PC-3 (cell line): ENCODE data around the gene CBX5. TPM values are rescaled to one million over a fixed set of nuclear protein-coding genes. Genes with fewer than 3 reads are reported as not detected.

Experiments
- ATAC-seq: fragments of 200-7000 bp; cut with Tn5 transposase; 2 replicates; pipeline ENCODE4 v1.9.1; 2020; ENCODE audit warnings: mild to moderate bottlenecking, moderate library complexity
- BruUV-seq: library from RNA; stranded (reverse); fragments of 400-500 nt; replicated peaks from 2 replicates; lab custom pipeline; 2021; lab: Mats Ljungman, UMichigan
- CTCF ChIA-PET: fragments of 300-600 bp; sonication (Branson Sonifier 250); formaldehyde crosslinking; loops from one replicate; lab custom pipeline; 2022; ENCODE audit warnings: antibody characterized with exemption; lab: Charles Lee
- POLR2A ChIA-PET: fragments of 300-600 bp; sonication (Branson Sonifier 250); formaldehyde crosslinking; loops from one replicate; lab custom pipeline; 2022; ENCODE audit warnings: antibody characterized with exemption; ENCODE audit not compliant: unreplicated experiment; lab: Charles Lee
- DNase-seq: peaks from one replicate; pipeline ENCODE4 v3.0.0-alpha.2; 2015
- H2AFZ ChIP-seq: fragments of 300-600 bp; sonication (generic); 2 replicates; pipeline ENCODE4 v1.6.0; 2016; ENCODE audit warnings: antibody characterized with exemption, low read length
- H3F3A ChIP-seq: fragments of 300-600 bp; sonication (generic); one replicate; pipeline ENCODE4 v1.6.0; 2017; ENCODE audit warnings: antibody characterized with exemption, low read length, control low read depth, mild to moderate bottlenecking; ENCODE audit not compliant: unreplicated experiment
- H3K27ac ChIP-seq: fragments of 300-600 bp; sonication (generic); 2 replicates; pipeline ENCODE4 v1.5.1; 2016; ENCODE audit warnings: mild to moderate bottlenecking, low read length
- H3K27me3 ChIP-seq: fragments of 300-600 bp; sonication (generic); 2 replicates; pipeline ENCODE4 v1.6.1; 2016; ENCODE audit warnings: low read length, mixed read lengths
- H3K36me3 ChIP-seq: fragments of 300-600 bp; sonication (generic); 2 replicates; pipeline ENCODE4 v1.6.1; 2016; ENCODE audit warnings: low read depth, mixed run types, low read length, mixed read lengths
- H3K4me1 ChIP-seq: fragments of 300-600 bp; sonication (generic); 2 replicates; pipeline ENCODE4 v1.5.1; 2016; ENCODE audit warnings: low read length; ENCODE audit not compliant: insufficient read depth
- H3K4me2 ChIP-seq: fragments of 300-600 bp; sonication (generic); 2 replicates; pipeline ENCODE4 v1.6.0; 2016; ENCODE audit warnings: low read length
- H3K4me3 ChIP-seq: fragments of 300-600 bp; sonication (generic); 2 replicates; pipeline ENCODE4 v1.5.1; 2016; ENCODE audit warnings: mild to moderate bottlenecking, low read length, mixed read lengths
- H3K79me2 ChIP-seq: fragments of 300-600 bp; sonication (generic); 2 replicates; pipeline ENCODE4 v1.6.1; 2017; ENCODE audit warnings: low read length, mixed read lengths
- H3K9ac ChIP-seq: fragments of 300-600 bp; sonication (generic); 2 replicates; pipeline ENCODE4 v1.6.0; 2016; ENCODE audit warnings: mild to moderate bottlenecking, low read length
- H3K9me2 ChIP-seq: fragments of 300-600 bp; sonication (generic); replicated peaks from 2 replicates; pipeline ENCODE4 v1.6.1; 2016; ENCODE audit warnings: mixed run types, low read length, mixed read lengths
- H3K9me3 ChIP-seq: fragments of 300-600 bp; sonication (generic); 2 replicates; pipeline ENCODE4 v1.6.1; 2016; ENCODE audit warnings: low read length, mixed read lengths
- H4K20me1 ChIP-seq: fragments of 300-600 bp; sonication (generic); 2 replicates; pipeline ENCODE4 v1.6.1; 2016; ENCODE audit warnings: low read length, mixed read lengths
- EZH2 ChIP-seq: fragments of 300-600 bp; sonication (generic); IDR thresholded peaks from one replicate; pipeline ENCODE4 v1.6.1; 2017; ENCODE audit warnings: antibody characterized with exemption, mild to moderate bottlenecking, low read length; ENCODE audit not compliant: unreplicated experiment
- EZH2phosphoT487 ChIP-seq: fragments of 300-600 bp; sonication (generic); IDR thresholded peaks from 2 replicates; pipeline ENCODE4 v1.6.1; 2018; ENCODE audit warnings: mild to moderate bottlenecking, antibody characterized with exemption, low read length, borderline replicate concordance
- intact Hi-C: fragments of 100-400 bp; cut with micrococcal nuclease; formaldehyde crosslinking; loops from 2 replicates; pipeline ENCODE4 v1.9.0; 2023
- total RNA-seq: library from RNA; depleted of rRNA; stranded (reverse); fragments of >200 nt; gene quantifications from 2 replicates; pipeline ENCODE4 v1.2.3, GENCODE V29; 2014
- TF ChIP-seq, protein P1 (sequence below): fragments of 300-600 bp; sonication (generic); conservative IDR thresholded peaks from 2 replicates; pipeline ENCODE4 v1.5.1; 2017; ENCODE audit warnings: antibody characterized with exemption, low read depth, mild to moderate bottlenecking, low read length

The CBX5 gene
- total RNA-seq, 1 experiment from 2014 or later = 14.9 TPM

DNA sequence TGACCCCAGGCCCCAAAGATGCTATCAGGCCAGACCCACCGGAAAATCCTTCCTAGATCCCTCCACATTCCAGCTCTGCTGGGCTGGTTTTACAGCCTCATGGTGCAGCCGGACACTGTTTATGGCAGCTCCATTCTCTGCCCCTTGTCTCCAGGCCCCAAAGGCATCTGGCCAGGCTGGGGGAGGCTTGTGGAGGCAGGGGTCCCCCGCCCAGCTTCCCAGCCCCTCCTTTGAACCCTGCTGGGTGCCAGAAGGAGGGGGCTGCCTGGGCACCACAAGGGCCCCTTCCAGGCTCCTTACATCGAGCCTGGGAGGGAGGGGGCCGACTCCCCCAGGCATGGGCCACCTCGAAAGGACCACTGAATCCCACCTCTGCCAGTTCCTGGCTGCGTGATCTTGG is 71.3 kb downstream of the CBX5 start:
- Histone ChIP-seq H3K4me3 (no peak overlapping the region), H3K9me2 (no peaks in the 10 kb centered on the region), H3F3A (peaks cover 4% of the 10 kb centered on the region), H3K9me3 (no peaks in the 10 kb centered on the region), H3K9ac (no peak overlapping the region), H3K79me2 (no peaks in the 10 kb centered on the region), H2AFZ (no peak overlapping the region), H3K36me3 (no peaks in the 10 kb centered on the region), H3K27ac (no peak overlapping the region), H4K20me1 (no peaks in the 10 kb centered on the region), H3K4me1 (no peaks in the 10 kb centered on the region), H3K27me3 (no peaks in the 10 kb centered on the region), H3K4me2 (no peak overlapping the region)
- intact Hi-C loops = no loop called here
- ChIA-PET POLR2A (no interaction called here), CTCF (interaction anchor here (0.5 to 2.4 kb wide), 4 partner anchors 176 to 258 kb away, joined by 3 to 10 read pairs (median 5); partner anchors contain the start of gene HOXC5)
- BruUV-seq = no TSS peak
- ATAC-seq (no peak), DNase-seq (no peak)
- TF ChIP-seq, protein P1, sequence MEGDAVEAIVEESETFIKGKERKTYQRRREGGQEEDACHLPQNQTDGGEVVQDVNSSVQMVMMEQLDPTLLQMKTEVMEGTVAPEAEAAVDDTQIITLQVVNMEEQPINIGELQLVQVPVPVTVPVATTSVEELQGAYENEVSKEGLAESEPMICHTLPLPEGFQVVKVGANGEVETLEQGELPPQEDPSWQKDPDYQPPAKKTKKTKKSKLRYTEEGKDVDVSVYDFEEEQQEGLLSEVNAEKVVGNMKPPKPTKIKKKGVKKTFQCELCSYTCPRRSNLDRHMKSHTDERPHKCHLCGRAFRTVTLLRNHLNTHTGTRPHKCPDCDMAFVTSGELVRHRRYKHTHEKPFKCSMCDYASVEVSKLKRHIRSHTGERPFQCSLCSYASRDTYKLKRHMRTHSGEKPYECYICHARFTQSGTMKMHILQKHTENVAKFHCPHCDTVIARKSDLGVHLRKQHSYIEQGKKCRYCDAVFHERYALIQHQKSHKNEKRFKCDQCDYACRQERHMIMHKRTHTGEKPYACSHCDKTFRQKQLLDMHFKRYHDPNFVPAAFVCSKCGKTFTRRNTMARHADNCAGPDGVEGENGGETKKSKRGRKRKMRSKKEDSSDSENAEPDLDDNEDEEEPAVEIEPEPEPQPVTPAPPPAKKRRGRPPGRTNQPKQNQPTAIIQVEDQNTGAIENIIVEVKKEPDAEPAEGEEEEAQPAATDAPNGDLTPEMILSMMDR = no peak
- TF ChIP-seq EZH2 = no peak
- no peak for TF ChIP-seq EZH2phosphoT487

DNA sequence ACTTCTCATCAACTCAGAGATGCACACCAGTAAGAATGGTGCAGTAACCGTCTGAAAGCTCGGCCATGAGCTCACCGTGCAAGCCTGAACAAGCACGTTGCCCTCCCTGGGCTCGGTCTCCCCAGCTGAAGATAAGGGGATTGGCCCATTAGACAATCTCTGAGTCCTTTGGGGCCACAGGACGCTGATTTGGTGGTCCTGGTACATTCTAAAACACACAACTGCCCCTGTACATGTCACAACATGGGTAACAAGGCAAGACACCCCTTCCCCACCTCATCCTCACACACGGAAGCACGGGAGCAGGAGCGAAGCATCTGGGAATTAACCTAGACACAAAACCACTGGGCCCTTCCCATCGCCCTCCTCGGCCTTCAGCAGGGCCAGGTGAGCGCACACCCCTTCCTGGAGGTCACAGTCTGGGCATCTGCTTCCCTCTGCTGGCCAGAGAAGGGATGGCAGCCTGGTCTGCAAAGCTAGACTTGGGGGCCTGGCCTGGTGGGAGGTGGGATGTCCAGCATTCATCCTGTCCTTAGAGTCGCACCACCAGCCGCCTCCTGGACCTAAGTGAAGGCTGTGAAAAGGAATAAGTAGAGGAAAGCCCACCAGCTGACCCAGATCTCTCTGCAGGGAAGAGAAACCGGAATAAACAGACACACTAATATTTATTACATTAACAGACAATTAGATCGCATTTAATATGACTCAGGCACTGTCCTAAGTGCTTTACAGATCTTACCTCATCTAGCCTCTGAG is 72.2 kb downstream of the CBX5 start:
- intact Hi-C loops = no loop called here
- Histone ChIP-seq H3K27me3 (no peaks in the 10 kb centered on the region), H3K4me3 (no peak overlapping the region), H3K36me3 (no peaks in the 10 kb centered on the region), H3K9me2 (no peaks in the 10 kb centered on the region), H3K9ac (no peak overlapping the region), H3K27ac (no peak overlapping the region), H2AFZ (peak overlapping the region; percentile 19; the same call in 1 of the 2 replicates), H3K79me2 (no peaks in the 10 kb centered on the region), H3F3A (peaks cover 4% of the 10 kb centered on the region), H3K9me3 (no peaks in the 10 kb centered on the region), H3K4me1 (no peaks in the 10 kb centered on the region), H3K4me2 (no peak overlapping the region), H4K20me1 (no peaks in the 10 kb centered on the region)
- CTCF ChIA-PET = interaction anchor here (0.5 to 2.4 kb wide), 8 partner anchors 34 to 1911 kb away, joined by 3 to 10 read pairs (median 4); partner anchors contain the start of genes HOXC5, HOXC8 and ZC3H10
- peak; percentile 92 for ATAC-seq
- POLR2A ChIA-PET = no interaction called here
- peak; percentile 88 for DNase-seq
- BruUV-seq = no TSS peak
- TF ChIP-seq EZH2 = no peak
- TF ChIP-seq, protein P1 = peak; percentile 95
- TF ChIP-seq EZH2phosphoT487 = no peak

DNA sequence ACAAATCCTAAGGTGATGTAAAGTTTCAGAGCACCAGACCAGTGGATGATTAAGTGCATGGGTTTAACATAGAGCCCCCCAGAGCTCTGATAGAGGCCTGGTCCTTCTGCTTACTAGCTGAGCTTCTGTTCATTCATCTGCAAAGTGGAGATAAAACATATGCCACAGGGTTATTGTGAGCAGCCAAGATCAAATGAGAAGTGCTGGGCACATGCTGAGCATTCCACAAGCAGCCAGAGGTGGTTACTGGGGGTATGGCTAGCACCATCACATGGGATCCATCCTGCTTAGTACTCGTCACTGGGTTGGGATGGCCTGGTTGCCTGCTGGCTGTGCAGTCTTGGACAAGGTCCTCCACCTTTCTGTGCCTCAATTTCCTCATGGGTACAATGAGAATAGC is 73.1 kb downstream of the CBX5 start:
- intact Hi-C loops = no loop called here

More for the DNA sequence above, 73.1 kb downstream of the CBX5 start:
- H3K27ac ChIP-seq = no peak overlapping the region
- no peak overlapping the region for H3K9ac ChIP-seq
- ChIA-PET POLR2A (no interaction called here), CTCF (interaction anchor here (0.5 to 2.4 kb wide), 5 partner anchors 10 to 726 kb away, joined by 3 to 10 read pairs (median 4); partner anchors contain the start of gene HOXC5)
- H3K9me2 ChIP-seq = no peaks in the 10 kb centered on the region
- no peaks in the 10 kb centered on the region for H3K36me3 ChIP-seq
- DNase-seq (no peak), ATAC-seq (no peak)
- no peak overlapping the region for H3K4me3 ChIP-seq
- H2AFZ ChIP-seq = no peak overlapping the region
- BruUV-seq = no TSS peak
- no peaks in the 10 kb centered on the region for H4K20me1 ChIP-seq
- TF ChIP-seq EZH2phosphoT487 = no peak
- TF ChIP-seq, protein P1 = no peak
- TF ChIP-seq EZH2 = no peak
- H3K9me3 ChIP-seq = no peaks in the 10 kb centered on the region
- H3F3A ChIP-seq = peaks cover 4% of the 10 kb centered on the region
- H3K79me2 ChIP-seq = no peaks in the 10 kb centered on the region
- no peaks in the 10 kb centered on the region for H3K4me1 ChIP-seq
- H3K27me3 ChIP-seq = no peaks in the 10 kb centered on the region
- H3K4me2 ChIP-seq = no peak overlapping the region
